CD14-positive monocyte (primary cell): Measurements from ENCODE around the gene CUBN. TPM values are rescaled to one million over a fixed set of nuclear protein-coding genes. Genes with fewer than 3 reads are reported as not detected.
A peak's percentile ranks its signal among the peaks of the same experiment; 100 is the strongest.

ENCODE experiments used
- DNase-seq, 3 donors: peaks; one replicate each; pipeline ENCODE4 v3.0.0-alpha.2; 2011 to 2022
- H2AFZ ChIP-seq: 2 replicates; pipeline ENCODE4 v1.6.0; 2012; ENCODE audit warnings: mild to moderate bottlenecking, low read depth, low read length, inconsistent platforms; ENCODE audit not compliant: insufficient read depth, poor library complexity, severe bottlenecking
- H3K27ac ChIP-seq, 2 donors: 1 replicate in 1 of 2; 2 replicates in 1 of 2; pipeline ENCODE4 v1.5.1; 2012 to 2013; ENCODE audit warnings: low read length in 2 of 2, control low read depth in 1 of 2, inconsistent platforms in 1 of 2, low read depth in 1 of 2, mild to moderate bottlenecking in 1 of 2
- H3K27me3 ChIP-seq, 2 donors: one replicate each; pipeline versions ENCODE4 v1.6.0 to v1.6.1; 2011 to 2013; ENCODE audit warnings: low read length in 2 of 2; ENCODE audit not compliant: control insufficient read depth in 2 of 2, insufficient read depth in 2 of 2
- H3K36me3 ChIP-seq, 2 donors: replicated peaks in 1 of 2; 1 replicate in 1 of 2; 2 replicates in 1 of 2; pipeline versions ENCODE4 v1.5.1 to v1.6.1; 2012 to 2013; ENCODE audit warnings: low read length in 2 of 2, control low read depth in 1 of 2, inconsistent platforms in 1 of 2, mild to moderate bottlenecking in 1 of 2; ENCODE audit not compliant: insufficient read depth in 2 of 2, control insufficient read depth in 1 of 2
- H3K4me1 ChIP-seq, 2 donors: 1 replicate in 1 of 2; 2 replicates in 1 of 2; pipeline versions ENCODE4 v1.5.1 to v1.6.1; 2012 to 2013; ENCODE audit warnings: low read length in 2 of 2, control low read depth in 1 of 2, inconsistent platforms in 1 of 2, mild to moderate bottlenecking in 1 of 2, moderate library complexity in 1 of 2; ENCODE audit not compliant: insufficient read depth in 2 of 2, control insufficient read depth in 1 of 2
- H3K4me2 ChIP-seq: replicated peaks from 2 replicates; pipeline ENCODE3; 2012; ENCODE audit warnings: low read length, moderate library complexity, mild to moderate bottlenecking; ENCODE audit not compliant: poor library complexity, severe bottlenecking; ENCODE audit errors: extremely low read depth
- H3K4me3 ChIP-seq, 3 experiments: fragments of 200-600 bp in 1 of 3; sonication (generic) in 1 of 3; replicated peaks in 1 of 3; 1 replicate in 2 of 3; 2 replicates in 1 of 3; pipeline ENCODE4 v1.5.1; 2011 to 2013; ENCODE audit warnings: low read length in 3 of 3, mild to moderate bottlenecking in 3 of 3, control low read depth in 2 of 3, low read depth in 2 of 3, inconsistent platforms in 1 of 3, moderate library complexity in 1 of 3
- H3K79me2 ChIP-seq: 2 replicates; pipeline ENCODE4 v1.6.0; 2012; ENCODE audit warnings: mild to moderate bottlenecking, control low read depth, inconsistent platforms, low read length, moderate library complexity; ENCODE audit not compliant: insufficient read depth
- H3K9ac ChIP-seq: 2 replicates; pipeline ENCODE4 v1.6.0; 2017; ENCODE audit warnings: low read length, mild to moderate bottlenecking; ENCODE audit not compliant: insufficient read depth, poor library complexity, severe bottlenecking
- H3K9me3 ChIP-seq, 2 donors: replicated peaks in 1 of 2; 1 replicate in 1 of 2; 2 replicates in 1 of 2; pipeline versions ENCODE4 v1.5.1 to v1.6.1; 2012 to 2013; ENCODE audit warnings: low read length in 2 of 2, control low read depth in 1 of 2; ENCODE audit not compliant: control insufficient read depth in 1 of 2, insufficient read depth in 1 of 2
- H4K20me1 ChIP-seq: 2 replicates; pipeline ENCODE4 v1.6.0; 2012; ENCODE audit warnings: mild to moderate bottlenecking, low read length, control low read depth, moderate library complexity; ENCODE audit not compliant: insufficient read depth
- H3K27ac Mint-ChIP-seq, 7 donors: one replicate each; pipeline ENCODE4 v1.8.0; 2020; ENCODE audit warnings: mild to moderate bottlenecking in 7 of 7, mixed read lengths in 7 of 7, moderate library complexity in 6 of 7, inconsistent platforms in 2 of 7
- H3K27me3 Mint-ChIP-seq, 3 donors: one replicate each; pipeline ENCODE4 v1.8.0; 2021 to 2022; ENCODE audit warnings: low read depth in 3 of 3, mild to moderate bottlenecking in 3 of 3, mixed read lengths in 3 of 3, moderate library complexity in 3 of 3, inconsistent platforms in 1 of 3
- H3K36me3 Mint-ChIP-seq, 2 donors: one replicate each; pipeline ENCODE4 v1.8.0; 2020; ENCODE audit warnings: mixed read lengths in 2 of 2, inconsistent platforms in 1 of 2, mild to moderate bottlenecking in 1 of 2
- H3K4me1 Mint-ChIP-seq: one replicate; pipeline ENCODE4 v1.8.0; 2020; ENCODE audit warnings: mild to moderate bottlenecking, mixed read lengths
- H3K4me3 Mint-ChIP-seq, 2 donors: one replicate each; pipeline ENCODE4 v1.8.0; 2020; ENCODE audit warnings: mild to moderate bottlenecking in 2 of 2, mixed read lengths in 2 of 2, moderate library complexity in 1 of 2
- H3K9me3 Mint-ChIP-seq, 7 donors: one replicate each; pipeline ENCODE4 v1.8.0; 2020 to 2022; ENCODE audit warnings: mixed read lengths in 7 of 7, mild to moderate bottlenecking in 6 of 7, moderate library complexity in 6 of 7, inconsistent platforms in 2 of 7
- CTCF ChIP-seq: fragments of 200-600 bp; IDR thresholded peaks from one replicate; pipeline ENCODE4 v1.8.0; 2022; ENCODE audit warnings: antibody characterized with exemption, mild to moderate bottlenecking
- WGBS: methylation state at CpG from one replicate; pipeline ENCODE4 v1.1.5; 2013; ENCODE audit warnings: missing lambda C conversion rate; ENCODE audit not compliant: insufficient coverage; 5-methylcytosine and 5-hydroxymethylcytosine counted together
- intact Hi-C, 2 donors: fragments of 100-400 bp; cut with micrococcal nuclease; formaldehyde crosslinking; loops; one replicate each; pipeline versions ENCODE4 v1.15.0 to v1.15.1; 2023
- polyA plus RNA-seq, 3 donors: library from polyadenylated mRNA; depleted of rRNA in 1 of 3; unstranded in 2 of 3; stranded (reverse) in 1 of 3; fragments of 300-500 nt in 2 of 3; fragments of >200 nt in 1 of 3; fragmentation: Illumina TruSeq in 2 of 3; gene quantifications; 1 replicate in 2 of 3; 2 replicates in 1 of 3; pipeline ENCODE4 v1.2.3, GENCODE V29; 2012 to 2021

Gene CUBN
- polyA plus RNA-seq, 3 donors: 0.95 TPM; not detected in 2

GRCh38 chr10:17035446-17035845 is 94.2 kb downstream of the CUBN start:
- peaks cover 0 to 3% of the 10 kb centered on the region in 2 donors for H3K36me3 Mint-ChIP-seq
- no peak for TF ChIP-seq CTCF
- no peak overlapping the region for H3K4me2 ChIP-seq
- peak overlapping the region in 1 of 7 donors; percentile 6 for H3K27ac Mint-ChIP-seq
- intact Hi-C loops: loop anchor here in 1 of 2 donors (2.0 kb wide), 1 partner anchor 37 kb away; no protein-coding TSS in a partner anchor
- no peaks in the 10 kb centered on the region for H3K27me3 Mint-ChIP-seq
- no peaks in the 10 kb centered on the region for H3K79me2 ChIP-seq
- H3K27me3 ChIP-seq: no peaks in the 10 kb centered on the region
- no peak for DNase-seq
- H3K9me3 ChIP-seq: no peaks in the 10 kb centered on the region
- H3K36me3 ChIP-seq: no peaks in the 10 kb centered on the region
- peaks cover 45% of the 10 kb centered on the region for H3K4me1 Mint-ChIP-seq
- no CpG with 5 or more reads among the region's 1 CpG for WGBS
- H3K27ac ChIP-seq: no peak overlapping the region
- H3K4me1 ChIP-seq: peaks cover 38 to 52% of the 10 kb centered on the region in 2 donors
- peaks cover 0 to 3% (median 0%) of the 10 kb centered on the region in 7 donors for H3K9me3 Mint-ChIP-seq
- H3K4me3 ChIP-seq: no peak overlapping the region
- H4K20me1 ChIP-seq: no peaks in the 10 kb centered on the region
- no peak overlapping the region for H3K4me3 Mint-ChIP-seq
- H3K9ac ChIP-seq: no peak overlapping the region
- no peak overlapping the region for H2AFZ ChIP-seq

- H3K4me1 Mint-ChIP-seq: peaks cover 58% of the 10 kb centered on the region
- H3K4me3 ChIP-seq: no peak overlapping the region
- H3K9me3 ChIP-seq: no peaks in the 10 kb centered on the region
- no peaks in the 10 kb centered on the region for H3K27me3 ChIP-seq
- no peak overlapping the region for H2AFZ ChIP-seq
- H3K9me3 Mint-ChIP-seq: peaks cover 0 to 3% (median 0%) of the 10 kb centered on the region in 7 donors
- peak overlapping the region in 6 of 7 donors; percentile 77 to 96 (median 90) for H3K27ac Mint-ChIP-seq
- H4K20me1 ChIP-seq: no peaks in the 10 kb centered on the region
- H3K4me3 Mint-ChIP-seq: no peak overlapping the region
- intact Hi-C loops: loop anchor here in 1 of 2 donors (2.0 kb wide), 1 partner anchor 39 kb away; no protein-coding TSS in a partner anchor
- peak overlapping the region in 1 of 2 donors; percentile 87 for H3K27ac ChIP-seq
- DNase-seq: peak; percentile 42 to 85 (median 66)
- peaks cover 0 to 3% of the 10 kb centered on the region in 2 donors for H3K36me3 Mint-ChIP-seq
- no peaks in the 10 kb centered on the region for H3K36me3 ChIP-seq
- no peak overlapping the region for H3K9ac ChIP-seq
- H3K27me3 Mint-ChIP-seq: no peaks in the 10 kb centered on the region
- no peak for TF ChIP-seq CTCF
- 83% methylated on average over 1 of the region's 7 CpGs for WGBS
- no peaks in the 10 kb centered on the region for H3K79me2 ChIP-seq
- H3K4me2 ChIP-seq: peak overlapping the region; percentile 26
- H3K4me1 ChIP-seq: peaks cover 52 to 65% of the 10 kb centered on the region in 2 donors
These were observed 95.9 kb downstream of the CUBN start for GRCh38 chr10:17033529-17034260.
